Colonic mucosa (tissue), 4 donors: Measurements from ENCODE around the gene ZNF649. TPM values are rescaled to one million over a fixed set of nuclear protein-coding genes. Genes with fewer than 3 reads are reported as not detected.
A peak's percentile ranks its signal among the peaks of the same experiment; 100 is the strongest.

Experiments used
- DNase-seq: peaks from one replicate; pipeline ENCODE4 v3.0.0-alpha.2; 2020
- H3K27ac ChIP-seq: fragments of 200-600 bp; one replicate; pipeline ENCODE4 v1.8.0; 2021
- H3K27me3 ChIP-seq: fragments of 200-600 bp; one replicate; pipeline ENCODE4 v1.8.0; 2021
- H3K36me3 ChIP-seq: fragments of 200-600 bp; one replicate; pipeline ENCODE4 v1.8.0; 2021
- H3K4me1 ChIP-seq: fragments of 200-600 bp; one replicate; pipeline ENCODE4 v1.8.0; 2021; ENCODE audit warnings: mild to moderate bottlenecking
- H3K4me3 ChIP-seq: fragments of 200-600 bp; one replicate; pipeline ENCODE4 v1.8.0; 2021
- H3K9ac ChIP-seq, 2 donors: one replicate each; pipeline ENCODE4 v1.7.0; 2013; ENCODE audit warnings: control low read depth in 2 of 2, low read depth in 2 of 2, low read length in 2 of 2
- H3K9me3 ChIP-seq: fragments of 200-600 bp; one replicate; pipeline ENCODE4 v1.8.0; 2021
- intact Hi-C: fragments of 100-400 bp; cut with DNase I; formaldehyde crosslinking; loops from one replicate; pipeline ENCODE4 v1.14.1; 2022
- total RNA-seq, 2 donors: library from RNA; stranded (reverse); fragmentation: NEBNext Ultra II Directional in 1 of 2; extraction: Animal tissue kit (Norgen Biotek cat#: 25700) in 1 of 2; gene quantifications; one replicate each; pipeline ENCODE4 v1.2.1, GENCODE V29; 2021
- TF ChIP-seq, protein P1 (sequence below): fragments of 200-600 bp; IDR thresholded peaks from one replicate; pipeline ENCODE4 v1.8.0; 2022; ENCODE audit warnings: antibody characterized with exemption, mild to moderate bottlenecking
- donor health status: healthy.
- donor health status: DM: no; HTN: no; CAD: no.
- donor health status: DM: no; HTN: no; CAD: no.

ZNF649 gene
- total RNA-seq = 1 to 10 TPM; 8.1 to 8.2 TPM

DNA sequence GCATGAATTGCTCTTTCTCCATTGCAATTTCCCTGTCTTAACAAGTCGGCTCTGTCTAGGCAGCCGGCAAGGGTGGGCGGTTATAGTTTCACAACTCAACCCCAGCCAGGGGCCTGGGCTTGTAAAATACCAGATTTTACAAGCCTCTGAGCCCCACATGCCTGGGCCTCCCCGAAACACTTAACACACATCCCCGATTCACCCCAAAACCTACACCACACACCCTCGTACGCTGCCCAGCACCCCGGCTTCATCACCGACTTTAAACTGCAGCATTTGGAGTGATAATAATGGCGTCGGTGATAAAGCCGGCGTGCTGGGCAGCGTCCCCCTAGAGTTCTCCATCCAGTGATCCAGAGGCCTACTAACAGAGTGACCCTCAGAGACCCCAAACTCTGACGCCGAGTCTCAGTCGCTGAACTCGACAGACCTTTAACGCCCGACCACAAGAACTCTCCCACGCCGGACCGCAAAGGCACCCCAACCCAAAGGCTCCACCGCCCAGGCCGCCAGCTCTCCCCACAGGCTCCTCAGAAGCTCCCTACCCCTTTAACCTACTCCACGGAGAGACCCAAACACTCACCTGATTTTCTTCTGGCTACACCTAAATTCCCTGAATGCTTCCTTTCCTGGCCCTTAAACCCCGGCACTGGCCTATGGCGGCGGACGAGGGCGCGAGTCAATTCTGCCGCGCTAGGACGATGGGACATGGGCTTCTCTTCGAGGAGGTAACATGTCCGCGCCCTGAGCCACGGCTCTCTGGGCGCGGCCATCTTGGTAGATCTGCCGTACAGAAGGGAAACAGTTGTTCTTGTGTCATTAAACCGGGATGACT, at the start of gene ZNF649:
Gene ZNF649 (minus strand): TSS at position 687 of the 835 bp plus-strand sequence. CDS start 4,910 bp downstream, outside the sequence.
- intact Hi-C loops = no loop called here
- H3K4me1 ChIP-seq = peaks cover 5% of the 10 kb centered on the region
- TF ChIP-seq, protein P1, sequence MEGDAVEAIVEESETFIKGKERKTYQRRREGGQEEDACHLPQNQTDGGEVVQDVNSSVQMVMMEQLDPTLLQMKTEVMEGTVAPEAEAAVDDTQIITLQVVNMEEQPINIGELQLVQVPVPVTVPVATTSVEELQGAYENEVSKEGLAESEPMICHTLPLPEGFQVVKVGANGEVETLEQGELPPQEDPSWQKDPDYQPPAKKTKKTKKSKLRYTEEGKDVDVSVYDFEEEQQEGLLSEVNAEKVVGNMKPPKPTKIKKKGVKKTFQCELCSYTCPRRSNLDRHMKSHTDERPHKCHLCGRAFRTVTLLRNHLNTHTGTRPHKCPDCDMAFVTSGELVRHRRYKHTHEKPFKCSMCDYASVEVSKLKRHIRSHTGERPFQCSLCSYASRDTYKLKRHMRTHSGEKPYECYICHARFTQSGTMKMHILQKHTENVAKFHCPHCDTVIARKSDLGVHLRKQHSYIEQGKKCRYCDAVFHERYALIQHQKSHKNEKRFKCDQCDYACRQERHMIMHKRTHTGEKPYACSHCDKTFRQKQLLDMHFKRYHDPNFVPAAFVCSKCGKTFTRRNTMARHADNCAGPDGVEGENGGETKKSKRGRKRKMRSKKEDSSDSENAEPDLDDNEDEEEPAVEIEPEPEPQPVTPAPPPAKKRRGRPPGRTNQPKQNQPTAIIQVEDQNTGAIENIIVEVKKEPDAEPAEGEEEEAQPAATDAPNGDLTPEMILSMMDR = no peak
- DNase-seq = peak; percentile 86
- no peaks in the 10 kb centered on the region for H3K27me3 ChIP-seq
- peak within 1 kb of the TSS; percentile 42 for H3K27ac ChIP-seq
- peaks cover under 1% of the 10 kb centered on the region for H3K36me3 ChIP-seq
- peak within 1 kb of the TSS; percentile 75 for H3K4me3 ChIP-seq
- H3K9ac ChIP-seq = peak within 1 kb of the TSS; percentile 71 to 81
- no peaks in the 10 kb centered on the region for H3K9me3 ChIP-seq

DNA sequence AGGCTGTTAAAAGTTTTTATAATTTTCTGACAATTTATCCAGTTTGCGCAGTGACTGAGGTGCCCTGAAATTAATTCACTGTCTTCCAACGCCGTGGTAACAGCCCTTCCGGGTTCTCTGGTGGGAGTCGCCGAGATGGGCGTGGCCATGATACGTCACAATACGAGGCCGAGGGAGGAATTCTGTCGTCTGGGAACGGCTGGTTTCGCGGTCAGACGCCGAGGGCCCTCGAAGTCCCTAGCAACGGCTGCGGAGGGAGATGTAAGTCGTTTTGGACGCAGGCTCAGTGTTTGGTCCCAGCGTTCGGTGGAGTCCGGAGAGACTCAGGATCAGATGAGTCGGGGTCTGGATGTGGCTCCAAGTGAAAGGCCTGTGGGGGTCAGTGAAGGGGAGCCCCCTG, 44.2 kb upstream of the ZNF649 start:
- no peaks in the 10 kb centered on the region for H3K27me3 ChIP-seq
- peaks cover 7% of the 10 kb centered on the region for H3K9me3 ChIP-seq
- H3K9ac ChIP-seq = no peak overlapping the region
- intact Hi-C loops = no loop called here
- H3K4me1 ChIP-seq = no peaks in the 10 kb centered on the region
- H3K36me3 ChIP-seq = peaks cover 12% of the 10 kb centered on the region
- no peak overlapping the region for H3K4me3 ChIP-seq
- no peak for DNase-seq
- TF ChIP-seq, protein P1 = no peak
- no peak overlapping the region for H3K27ac ChIP-seq

DNA sequence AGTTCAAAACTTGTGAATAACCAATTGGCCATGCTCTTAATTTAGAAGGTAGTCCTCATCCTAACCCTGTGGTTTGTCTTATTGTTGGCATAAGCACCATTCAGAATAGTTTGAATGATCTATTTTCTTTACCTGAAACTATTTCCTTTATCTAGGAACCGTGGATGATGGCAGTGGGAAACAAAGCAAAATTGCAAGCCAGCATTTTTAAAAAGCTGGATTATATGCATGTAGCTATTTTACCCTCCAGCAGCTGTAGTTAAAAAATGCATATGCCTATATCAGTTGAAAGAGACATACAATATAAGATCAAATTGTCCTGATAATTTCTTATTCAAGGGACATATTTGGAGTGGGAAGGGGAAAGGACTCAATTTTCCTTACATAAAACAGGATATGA, 41.8 kb upstream of the ZNF649 start:
- H3K36me3 ChIP-seq = peaks cover 33% of the 10 kb centered on the region
- no peak overlapping the region for H3K9ac ChIP-seq
- intact Hi-C loops = no loop called here
- DNase-seq = no peak
- TF ChIP-seq, protein P1 = no peak
- H3K4me1 ChIP-seq = no peaks in the 10 kb centered on the region
- no peak overlapping the region for H3K4me3 ChIP-seq
- H3K27ac ChIP-seq = no peak overlapping the region
- H3K9me3 ChIP-seq = peaks cover 11% of the 10 kb centered on the region
- H3K27me3 ChIP-seq = no peaks in the 10 kb centered on the region

DNA sequence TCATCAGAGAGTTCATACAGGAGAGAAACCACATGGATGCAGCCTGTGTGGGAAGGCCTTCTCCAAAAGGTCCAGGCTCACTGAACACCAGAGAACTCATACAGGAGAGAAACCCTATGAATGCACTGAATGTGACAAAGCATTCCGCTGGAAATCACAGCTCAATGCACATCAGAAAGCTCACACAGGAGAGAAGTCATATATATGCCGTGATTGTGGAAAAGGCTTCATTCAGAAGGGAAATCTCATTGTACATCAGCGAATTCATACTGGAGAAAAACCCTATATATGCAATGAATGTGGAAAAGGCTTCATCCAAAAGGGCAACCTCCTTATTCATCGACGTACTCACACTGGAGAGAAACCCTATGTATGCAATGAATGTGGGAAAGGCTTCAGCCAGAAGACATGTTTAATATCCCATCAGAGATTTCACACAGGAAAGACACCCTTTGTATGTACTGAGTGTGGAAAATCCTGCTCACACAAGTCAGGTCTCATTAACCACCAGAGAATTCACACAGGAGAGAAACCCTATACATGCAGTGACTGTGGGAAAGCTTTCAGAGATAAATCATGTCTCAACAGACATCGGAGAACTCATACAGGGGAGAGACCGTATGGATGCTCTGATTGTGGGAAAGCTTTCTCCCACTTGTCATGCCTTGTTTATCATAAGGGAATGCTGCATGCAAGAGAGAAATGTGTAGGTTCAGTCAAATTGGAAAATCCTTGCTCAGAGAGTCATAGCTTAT, 40.2 kb upstream of the ZNF649 start:
- intact Hi-C loops = no loop called here
- H3K9me3 ChIP-seq = peaks cover 11% of the 10 kb centered on the region
- peaks cover 43% of the 10 kb centered on the region for H3K36me3 ChIP-seq
- no peak overlapping the region for H3K9ac ChIP-seq
- no peak overlapping the region for H3K27ac ChIP-seq
- no peak overlapping the region for H3K4me3 ChIP-seq
- DNase-seq = no peak
- TF ChIP-seq, protein P1 = no peak
- H3K27me3 ChIP-seq = no peaks in the 10 kb centered on the region
- no peaks in the 10 kb centered on the region for H3K4me1 ChIP-seq

DNA sequence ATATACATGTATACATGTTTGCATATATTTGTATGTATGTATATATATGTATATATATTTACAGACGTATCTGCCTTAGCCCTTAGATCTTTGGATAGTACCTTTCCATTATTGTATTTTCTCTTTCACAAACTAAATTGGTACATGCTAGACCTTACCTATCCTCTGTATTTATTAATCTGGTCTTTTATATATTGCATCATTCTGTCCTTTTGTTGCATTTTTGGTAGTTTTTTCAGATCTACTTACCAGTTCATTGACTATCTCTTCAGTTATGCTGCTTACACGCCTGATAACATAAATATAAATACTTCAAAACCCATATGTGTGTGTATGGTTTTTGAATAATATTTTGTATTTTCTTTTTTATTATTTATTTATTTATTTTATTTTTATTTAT, 34.1 kb upstream of the ZNF649 start:
- DNase-seq = no peak
- intact Hi-C loops = no loop called here
- H3K27me3 ChIP-seq = no peaks in the 10 kb centered on the region

More for the DNA sequence above, 34.1 kb upstream of the ZNF649 start:
- Histone ChIP-seq H3K27ac (no peak overlapping the region), H3K9me3 (peaks cover 3% of the 10 kb centered on the region), H3K4me1 (no peaks in the 10 kb centered on the region), H3K9ac (no peak overlapping the region), H3K4me3 (no peak overlapping the region), H3K36me3 (peaks cover 41% of the 10 kb centered on the region)
- TF ChIP-seq, protein P1 = no peak
